HCT116 (cell line): ENCODE data around the gene ROGDI. TPM values are rescaled to one million over a fixed set of nuclear protein-coding genes. Genes with fewer than 3 reads are reported as not detected.

ENCODE experiments used
- ATAC-seq: fragments of 200-7000 bp; cut with Tn5 transposase; 2 replicates; pipeline ENCODE4 v1.9.1; 2020; ENCODE audit warnings: mild to moderate bottlenecking, moderate library complexity
- BruUV-seq: library from RNA; stranded (reverse); fragments of 400-500 nt; replicated peaks from 2 replicates; lab custom pipeline; 2021; lab: Mats Ljungman, UMichigan
- CTCF ChIA-PET: fragments of 300-600 bp; sonication (Branson Sonifier 250); formaldehyde crosslinking; loops from one replicate; lab custom pipeline; 2021; ENCODE audit warnings: antibody characterized with exemption; lab: Charles Lee
- POLR2A ChIA-PET: fragments of 300-600, 350-600 bp; sonication (Branson Sonifier 250); formaldehyde crosslinking; loops from one replicate; lab custom pipeline; 2021; ENCODE audit warnings: antibody characterized with exemption; lab: Charles Lee
- RAD21 ChIA-PET, 2 experiments: fragments of 300-600 bp; sonication (Branson Sonifier 250); formaldehyde crosslinking; loops; one replicate each; lab custom pipeline; 2023; ENCODE audit warnings: low total read pairs in 2 of 2; ENCODE audit not compliant: uncharacterized antibody in 2 of 2, unreplicated experiment in 2 of 2, low non-redundant PET in 1 of 2; lab: Charles Lee
- DNase-seq: peaks from one replicate; pipeline ENCODE4 v3.0.0-alpha.2; 2010; ENCODE audit warnings: low read depth, low spot score
- H2AFZ ChIP-seq: fragments of 200-600 bp; shearing (Covaris generic), sonication (generic); 2 replicates; pipeline ENCODE4 v1.6.1; 2017; ENCODE audit warnings: low read depth, mixed run types, mixed read lengths, antibody characterized with exemption, low read length; ENCODE audit not compliant: poor library complexity, severe bottlenecking
- H3K27ac ChIP-seq: 2 replicates; pipeline ENCODE4 v1.5.1; 2012; ENCODE audit warnings: low read depth, low read length
- H3K27me3 ChIP-seq: fragments of 200-600 bp; sonication (generic); 2 replicates; pipeline ENCODE4 v1.6.1; 2016; ENCODE audit warnings: mixed run types, low read length, mixed read lengths; ENCODE audit not compliant: insufficient read depth
- H3K36me3 ChIP-seq, 2 experiments: fragments of 200-500 bp in 1 of 2; fragments of 200-600 bp in 1 of 2; sonication (Bioruptor generic) in 1 of 2; sonication (generic) in 1 of 2; 2 replicates each; pipeline versions ENCODE4 v1.5.1 to v1.6.1; 2014 to 2016; ENCODE audit warnings: low read length in 2 of 2, inconsistent platforms in 1 of 2, mixed read lengths in 1 of 2, mixed run types in 1 of 2; ENCODE audit not compliant: insufficient read depth in 2 of 2, control insufficient read depth in 1 of 2
- H3K4me1 ChIP-seq, 2 experiments: fragments of 200-600 bp in 1 of 2; sonication (generic) in 1 of 2; 2 replicates each; pipeline versions ENCODE4 v1.5.1 to v1.6.1; 2012 to 2017; ENCODE audit warnings: low read length in 2 of 2, inconsistent platforms in 1 of 2, mild to moderate bottlenecking in 1 of 2, mixed read lengths in 1 of 2, mixed run types in 1 of 2, moderate library complexity in 1 of 2; ENCODE audit not compliant: insufficient read depth in 2 of 2, control insufficient read depth in 1 of 2
- H3K4me2 ChIP-seq: fragments of 200-600 bp; sonication (generic); 2 replicates; pipeline ENCODE4 v1.6.1; 2017; ENCODE audit warnings: mixed run types, low read length, mixed read lengths
- H3K4me3 ChIP-seq, 2 experiments: fragments of 200-600 bp in 1 of 2; sonication (generic) in 1 of 2; replicated peaks in 1 of 2; 2 replicates each; pipeline ENCODE4 v1.5.1; 2011 to 2016; ENCODE audit warnings: low read length in 2 of 2, control low read depth in 1 of 2, low read depth in 1 of 2, mild to moderate bottlenecking in 1 of 2, mixed read lengths in 1 of 2, mixed run types in 1 of 2
- H3K79me2 ChIP-seq: fragments of 200-600 bp; sonication (generic); 2 replicates; pipeline ENCODE4 v1.6.1; 2017; ENCODE audit warnings: mild to moderate bottlenecking, mixed run types, low read length, moderate library complexity, mixed read lengths; ENCODE audit not compliant: insufficient read depth
- H3K9ac ChIP-seq: fragments of 200-600 bp; sonication (generic); 2 replicates; pipeline ENCODE4 v1.6.1; 2016; ENCODE audit warnings: low read length, mixed read lengths
- H3K9me2 ChIP-seq: fragments of 200-600 bp; sonication (generic), shearing (Covaris generic); 2 replicates; pipeline ENCODE4 v1.6.1; 2017; ENCODE audit warnings: mixed run types, mild to moderate bottlenecking, moderate library complexity; ENCODE audit not compliant: insufficient read depth
- H3K9me3 ChIP-seq, 2 experiments: fragments of 200-500 bp in 1 of 2; fragments of 200-600 bp in 1 of 2; sonication (Bioruptor generic) in 1 of 2; sonication (generic) in 1 of 2; 2 replicates each; pipeline ENCODE4 v1.6.1; 2014 to 2017; ENCODE audit warnings: low read length in 2 of 2, mixed read lengths in 2 of 2, inconsistent platforms in 1 of 2, low read depth in 1 of 2, mild to moderate bottlenecking in 1 of 2, mixed run types in 1 of 2, moderate library complexity in 1 of 2; ENCODE audit not compliant: control insufficient read depth in 1 of 2, insufficient read depth in 1 of 2
- H4K20me1 ChIP-seq: fragments of 200-600 bp; sonication (generic), shearing (Covaris generic); 2 replicates; pipeline ENCODE4 v1.6.1; 2017; ENCODE audit warnings: mixed run types, mild to moderate bottlenecking, moderate library complexity; ENCODE audit not compliant: insufficient read depth
- CBX3 ChIP-seq: IDR thresholded peaks from 2 replicates; pipeline ENCODE4 v1.6.1; 2012; ENCODE audit warnings: low read depth
- CEBPB ChIP-seq: IDR thresholded peaks from 2 replicates; pipeline ENCODE4 v1.6.1; 2012; ENCODE audit warnings: low read depth
- CTCF ChIP-seq, 3 experiments: fragments of 200-600 bp in 1 of 3; sonication (generic) in 1 of 3; IDR thresholded peaks in 2 of 3; conservative IDR thresholded peaks in 1 of 3; 2 replicates each; pipeline ENCODE4 v1.5.1; 2012 to 2017; ENCODE audit warnings: low read depth in 2 of 3, low read length in 2 of 3, antibody characterized with exemption in 1 of 3, borderline replicate concordance in 1 of 3, control low read depth in 1 of 3, mild to moderate bottlenecking in 1 of 3, mixed read lengths in 1 of 3, mixed run types in 1 of 3, moderate library complexity in 1 of 3; ENCODE audit not compliant: insufficient read depth in 1 of 3
- ELF1 ChIP-seq: IDR thresholded peaks from 2 replicates; pipeline ENCODE4 v1.6.1; 2012; ENCODE audit warnings: low read depth, borderline replicate concordance
- EZH2 ChIP-seq: fragments of 200-600 bp; sonication (generic); IDR thresholded peaks from 2 replicates; pipeline ENCODE4 v1.6.1; 2017; ENCODE audit warnings: antibody characterized with exemption, mixed run types
- EZH2phosphoT487 ChIP-seq: fragments of 200-600 bp; IDR thresholded peaks from 2 replicates; pipeline ENCODE4 v1.6.1; 2018; ENCODE audit warnings: antibody characterized with exemption, borderline replicate concordance
- JUND ChIP-seq: IDR thresholded peaks from 2 replicates; pipeline ENCODE4 v1.6.1; 2012
- POLR2A ChIP-seq: IDR thresholded peaks from 2 replicates; pipeline ENCODE4 v1.7.0; 2011; ENCODE audit warnings: borderline replicate concordance; ENCODE audit not compliant: insufficient read depth, insufficient read length; ENCODE audit errors: extremely low read depth
- POLR2AphosphoS5 ChIP-seq: IDR thresholded peaks from 2 replicates; pipeline ENCODE4 v1.6.1; 2011; ENCODE audit warnings: mild to moderate bottlenecking, low read depth, low read length, moderate library complexity
- RAD21 ChIP-seq: IDR thresholded peaks from 2 replicates; pipeline ENCODE4 v1.6.1; 2012; ENCODE audit warnings: low read depth, mild to moderate bottlenecking
- REST ChIP-seq: IDR thresholded peaks from 2 replicates; pipeline ENCODE4 v1.6.1; 2012; ENCODE audit warnings: low read depth
- SIN3A ChIP-seq: IDR thresholded peaks from 2 replicates; pipeline ENCODE4 v1.6.1; 2012; ENCODE audit warnings: low read depth
- SP1 ChIP-seq: IDR thresholded peaks from 2 replicates; pipeline ENCODE4 v1.6.1; 2012; ENCODE audit warnings: low read depth
- SRF ChIP-seq: IDR thresholded peaks from 2 replicates; pipeline ENCODE4 v1.6.1; 2012; ENCODE audit warnings: low read depth
- YY1 ChIP-seq: IDR thresholded peaks from 2 replicates; pipeline ENCODE4 v1.6.1; 2011; ENCODE audit warnings: low read length, low read depth, moderate library complexity, mild to moderate bottlenecking; ENCODE audit not compliant: insufficient replicate concordance; ENCODE audit errors: extremely low read depth
- ZFX ChIP-seq: fragments of 450-650 bp; IDR thresholded peaks from 2 replicates; pipeline ENCODE4 v1.6.1; 2017
- ZNF274 ChIP-seq: fragments of 200-500 bp; sonication (Bioruptor generic); IDR thresholded peaks from 2 replicates; pipeline ENCODE4 v1.6.1; 2014; ENCODE audit warnings: mild to moderate bottlenecking, low read depth, low read length, inconsistent platforms
- intact Hi-C: fragments of 100-400 bp; cut with micrococcal nuclease; formaldehyde crosslinking; loops from 2 replicates; pipeline ENCODE4 v1.10.0; 2022
- total RNA-seq: library from RNA; stranded (reverse); gene quantifications from one replicate; pipeline ENCODE4 v1.2.1, GENCODE V29; 2021; ENCODE audit not compliant: unreplicated experiment

ROGDI gene
- total RNA-seq, 1 experiment from 2014 or later: 20.1 TPM

- TF ChIP-seq ZNF274 (no peak), ELF1 (no peak), CBX3 (no peak), SRF (no peak), YY1 (peak; percentile 95)
These were observed 44.7 kb upstream of the ROGDI start, which contains the start of the genes GLYR1 and UBN1 (continued) for GRCh38 chr16:4846901-4847773.

- ATAC-seq (peak; percentile 34), DNase-seq (no peak)
- POLR2A ChIA-PET: no interaction called here
- Histone ChIP-seq H3K27me3 (no peaks in the 10 kb centered on the region), H4K20me1 (peaks cover 12% of the 10 kb centered on the region; the same call in 1 of the 2 replicates), H3K27ac (peak overlapping the region; percentile 91), H3K4me2 (peak overlapping the region; percentile 86)
- TF ChIP-seq JUND (no peak), CTCF (IDR thresholded peaks at IDR 0.05 in 2 of 3, conservative IDR thresholded peaks at IDR 0.05 in 1 of 3; ENCODE audit: borderline replicate concordance in 1 of 3, insufficient read depth in 1 of 3, low read depth in 2 of 3, low read length in 2 of 3) (no peak), POLR2A (no peak), CBX3 (no peak), ELF1 (no peak), EZH2phosphoT487 (no peak), YY1 (no peak), SRF (no peak), SIN3A (no peak), REST (no peak), ZFX (no peak), POLR2AphosphoS5 (no peak), RAD21 (no peak), ZNF274 (no peak), CEBPB (no peak), EZH2 (no peak), SP1 (no peak)
- TF ChIP-seq, all 23 proteins: peak for 0
- Histone ChIP-seq H2AFZ (no peak overlapping the region), H3K36me3 (peaks cover 30 to 37% of the 10 kb centered on the region in 2 experiments; a peak in 3 of 4 replicates), H3K4me1 (peaks cover 9 to 29% of the 10 kb centered on the region in 2 experiments; a peak in 3 of 4 replicates), H3K4me3 (peak overlapping the region; percentile 90 to 92), H3K79me2 (peaks cover 84% of the 10 kb centered on the region), H3K9me2 (no peaks in the 10 kb centered on the region), H3K9me3 (no peaks in the 10 kb centered on the region), H3K9ac (peak overlapping the region; percentile 92)
- ChIA-PET RAD21 (no interaction called here), CTCF (no interaction called here)
- intact Hi-C loops: loop anchor here (2.0 to 5.0 kb wide), 2 partner anchors 98 to 111 kb away; partner anchors contain the start of gene SEC14L5
- BruUV-seq: no TSS peak
These were observed 44.1 kb upstream of the ROGDI start for GRCh38 chr16:4846503-4846900.
